HCT116 (cell line): ENCODE measurements around the gene EFNB2. TPM values are rescaled to one million over a fixed set of nuclear protein-coding genes. Genes with fewer than 3 reads are reported as not detected.
A peak's percentile ranks its signal among the peaks of the same experiment; 100 is the strongest.

ENCODE experiments used
- ATAC-seq: fragments of 200-7000 bp; cut with Tn5 transposase; 2 replicates; pipeline ENCODE4 v1.9.1; 2020; ENCODE audit warnings: mild to moderate bottlenecking, moderate library complexity
- BruUV-seq: library from RNA; stranded (reverse); fragments of 400-500 nt; replicated peaks from 2 replicates; lab custom pipeline; 2021; lab: Mats Ljungman, UMichigan
- CTCF ChIA-PET: fragments of 300-600 bp; sonication (Branson Sonifier 250); formaldehyde crosslinking; loops from one replicate; lab custom pipeline; 2021; ENCODE audit warnings: antibody characterized with exemption; lab: Charles Lee
- POLR2A ChIA-PET: fragments of 300-600, 350-600 bp; sonication (Branson Sonifier 250); formaldehyde crosslinking; loops from one replicate; lab custom pipeline; 2021; ENCODE audit warnings: antibody characterized with exemption; lab: Charles Lee
- RAD21 ChIA-PET, 2 experiments: fragments of 300-600 bp; sonication (Branson Sonifier 250); formaldehyde crosslinking; loops; one replicate each; lab custom pipeline; 2023; ENCODE audit warnings: low total read pairs in 2 of 2; ENCODE audit not compliant: uncharacterized antibody in 2 of 2, unreplicated experiment in 2 of 2, low non-redundant PET in 1 of 2; lab: Charles Lee
- DNase-seq: peaks from one replicate; pipeline ENCODE4 v3.0.0-alpha.2; 2010; ENCODE audit warnings: low read depth, low spot score
- H2AFZ ChIP-seq: fragments of 200-600 bp; shearing (Covaris generic), sonication (generic); 2 replicates; pipeline ENCODE4 v1.6.1; 2017; ENCODE audit warnings: low read depth, mixed run types, mixed read lengths, antibody characterized with exemption, low read length; ENCODE audit not compliant: poor library complexity, severe bottlenecking
- H3K27ac ChIP-seq: 2 replicates; pipeline ENCODE4 v1.5.1; 2012; ENCODE audit warnings: low read depth, low read length
- H3K27me3 ChIP-seq: fragments of 200-600 bp; sonication (generic); 2 replicates; pipeline ENCODE4 v1.6.1; 2016; ENCODE audit warnings: mixed run types, low read length, mixed read lengths; ENCODE audit not compliant: insufficient read depth
- H3K36me3 ChIP-seq, 2 experiments: fragments of 200-500 bp in 1 of 2; fragments of 200-600 bp in 1 of 2; sonication (Bioruptor generic) in 1 of 2; sonication (generic) in 1 of 2; 2 replicates each; pipeline versions ENCODE4 v1.5.1 to v1.6.1; 2014 to 2016; ENCODE audit warnings: low read length in 2 of 2, inconsistent platforms in 1 of 2, mixed read lengths in 1 of 2, mixed run types in 1 of 2; ENCODE audit not compliant: insufficient read depth in 2 of 2, control insufficient read depth in 1 of 2
- H3K4me1 ChIP-seq, 2 experiments: fragments of 200-600 bp in 1 of 2; sonication (generic) in 1 of 2; 2 replicates each; pipeline versions ENCODE4 v1.5.1 to v1.6.1; 2012 to 2017; ENCODE audit warnings: low read length in 2 of 2, inconsistent platforms in 1 of 2, mild to moderate bottlenecking in 1 of 2, mixed read lengths in 1 of 2, mixed run types in 1 of 2, moderate library complexity in 1 of 2; ENCODE audit not compliant: insufficient read depth in 2 of 2, control insufficient read depth in 1 of 2
- H3K4me2 ChIP-seq: fragments of 200-600 bp; sonication (generic); 2 replicates; pipeline ENCODE4 v1.6.1; 2017; ENCODE audit warnings: mixed run types, low read length, mixed read lengths
- H3K4me3 ChIP-seq, 2 experiments: fragments of 200-600 bp in 1 of 2; sonication (generic) in 1 of 2; replicated peaks in 1 of 2; 2 replicates each; pipeline ENCODE4 v1.5.1; 2011 to 2016; ENCODE audit warnings: low read length in 2 of 2, control low read depth in 1 of 2, low read depth in 1 of 2, mild to moderate bottlenecking in 1 of 2, mixed read lengths in 1 of 2, mixed run types in 1 of 2
- H3K79me2 ChIP-seq: fragments of 200-600 bp; sonication (generic); 2 replicates; pipeline ENCODE4 v1.6.1; 2017; ENCODE audit warnings: mild to moderate bottlenecking, mixed run types, low read length, moderate library complexity, mixed read lengths; ENCODE audit not compliant: insufficient read depth
- H3K9ac ChIP-seq: fragments of 200-600 bp; sonication (generic); 2 replicates; pipeline ENCODE4 v1.6.1; 2016; ENCODE audit warnings: low read length, mixed read lengths
- H3K9me2 ChIP-seq: fragments of 200-600 bp; sonication (generic), shearing (Covaris generic); 2 replicates; pipeline ENCODE4 v1.6.1; 2017; ENCODE audit warnings: mixed run types, mild to moderate bottlenecking, moderate library complexity; ENCODE audit not compliant: insufficient read depth
- H3K9me3 ChIP-seq, 2 experiments: fragments of 200-500 bp in 1 of 2; fragments of 200-600 bp in 1 of 2; sonication (Bioruptor generic) in 1 of 2; sonication (generic) in 1 of 2; 2 replicates each; pipeline ENCODE4 v1.6.1; 2014 to 2017; ENCODE audit warnings: low read length in 2 of 2, mixed read lengths in 2 of 2, inconsistent platforms in 1 of 2, low read depth in 1 of 2, mild to moderate bottlenecking in 1 of 2, mixed run types in 1 of 2, moderate library complexity in 1 of 2; ENCODE audit not compliant: control insufficient read depth in 1 of 2, insufficient read depth in 1 of 2
- H4K20me1 ChIP-seq: fragments of 200-600 bp; sonication (generic), shearing (Covaris generic); 2 replicates; pipeline ENCODE4 v1.6.1; 2017; ENCODE audit warnings: mixed run types, mild to moderate bottlenecking, moderate library complexity; ENCODE audit not compliant: insufficient read depth
- CBX3 ChIP-seq: IDR thresholded peaks from 2 replicates; pipeline ENCODE4 v1.6.1; 2012; ENCODE audit warnings: low read depth
- CEBPB ChIP-seq: IDR thresholded peaks from 2 replicates; pipeline ENCODE4 v1.6.1; 2012; ENCODE audit warnings: low read depth
- EGR1 ChIP-seq: IDR thresholded peaks from 2 replicates; pipeline ENCODE4 v1.6.1; 2012; ENCODE audit warnings: low read depth
- SP1 ChIP-seq: IDR thresholded peaks from 2 replicates; pipeline ENCODE4 v1.6.1; 2012; ENCODE audit warnings: low read depth
- SRF ChIP-seq: IDR thresholded peaks from 2 replicates; pipeline ENCODE4 v1.6.1; 2012; ENCODE audit warnings: low read depth
- YY1 ChIP-seq: IDR thresholded peaks from 2 replicates; pipeline ENCODE4 v1.6.1; 2011; ENCODE audit warnings: low read length, low read depth, moderate library complexity, mild to moderate bottlenecking; ENCODE audit not compliant: insufficient replicate concordance; ENCODE audit errors: extremely low read depth
- ZNF274 ChIP-seq: fragments of 200-500 bp; sonication (Bioruptor generic); IDR thresholded peaks from 2 replicates; pipeline ENCODE4 v1.6.1; 2014; ENCODE audit warnings: mild to moderate bottlenecking, low read depth, low read length, inconsistent platforms
- intact Hi-C: fragments of 100-400 bp; cut with micrococcal nuclease; formaldehyde crosslinking; loops from 2 replicates; pipeline ENCODE4 v1.10.0; 2022
- total RNA-seq: library from RNA; stranded (reverse); gene quantifications from one replicate; pipeline ENCODE4 v1.2.1, GENCODE V29; 2021; ENCODE audit not compliant: unreplicated experiment
- TF ChIP-seq, protein P1 (sequence below): IDR thresholded peaks from 2 replicates; pipeline ENCODE4 v1.6.1; 2012

Gene EFNB2
- total RNA-seq, 1 experiment from 2014 or later, result 30.9 TPM

- H3K4me2 ChIP-seq, result 0 out of 2 replicates have a peak overlapping the region, but pooled peaks have one; percentile 3
- no peak overlapping the region for H3K4me3 ChIP-seq
- ATAC-seq (no peak), DNase-seq (no peak)
- H3K4me1 ChIP-seq, result peaks cover 13 to 24% of the 10 kb centered on the region in 2 experiments
- H2AFZ ChIP-seq, result no peak overlapping the region
- H3K9me3 ChIP-seq, result no peaks in the 10 kb centered on the region
- no peak for TF ChIP-seq CEBPB
- TF ChIP-seq SRF, result no peak
- no peak for TF ChIP-seq EGR1
- no peak for TF ChIP-seq YY1
- BruUV-seq, result no TSS peak
- no peak overlapping the region for H3K9ac ChIP-seq
- H4K20me1 ChIP-seq, result peaks cover 12% of the 10 kb centered on the region; the same call in 1 of the 2 replicates
- no peak overlapping the region for H3K27ac ChIP-seq
- ChIA-PET CTCF (no interaction called here), RAD21 (no interaction called here), POLR2A (no interaction called here)
- H3K27me3 ChIP-seq, result no peaks in the 10 kb centered on the region
- no peaks in the 10 kb centered on the region; a peak in 2 of 4 replicates for H3K36me3 ChIP-seq
- H3K9me2 ChIP-seq, result no peaks in the 10 kb centered on the region
- intact Hi-C loops, result no loop called here
- H3K79me2 ChIP-seq, result peaks cover 100% of the 10 kb centered on the region
Measured at GRCh38 chr13:106523576-106523975, 11.9 kb downstream of the EFNB2 start.

- DNase-seq, result no peak
- no peaks in the 10 kb centered on the region for H3K27me3 ChIP-seq
- POLR2A ChIA-PET, result no interaction called here
- RAD21 ChIA-PET, result no interaction called here
- TF ChIP-seq, protein P1, sequence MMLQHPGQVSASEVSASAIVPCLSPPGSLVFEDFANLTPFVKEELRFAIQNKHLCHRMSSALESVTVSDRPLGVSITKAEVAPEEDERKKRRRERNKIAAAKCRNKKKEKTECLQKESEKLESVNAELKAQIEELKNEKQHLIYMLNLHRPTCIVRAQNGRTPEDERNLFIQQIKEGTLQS, result no peak
- TF ChIP-seq SP1 (no peak), CBX3 (no peak), ZNF274 (no peak), CEBPB (no peak)
- no peaks in the 10 kb centered on the region; a peak in 2 of 4 replicates for H3K36me3 ChIP-seq
- peaks cover 13 to 24% of the 10 kb centered on the region in 2 experiments for H3K4me1 ChIP-seq
- intact Hi-C loops, result no loop called here
- no peak overlapping the region for H2AFZ ChIP-seq
- no peak for ATAC-seq
- peaks cover 100% of the 10 kb centered on the region for H3K79me2 ChIP-seq
- H3K9me2 ChIP-seq, result no peaks in the 10 kb centered on the region
- no peak overlapping the region for H3K9ac ChIP-seq
- H3K9me3 ChIP-seq, result no peaks in the 10 kb centered on the region
- peaks cover 12% of the 10 kb centered on the region; the same call in 1 of the 2 replicates for H4K20me1 ChIP-seq
- no TSS peak for BruUV-seq
- H3K4me3 ChIP-seq, result no peak overlapping the region
- no peak overlapping the region for H3K27ac ChIP-seq
- CTCF ChIA-PET, result no interaction called here
- H3K4me2 ChIP-seq, result 0 out of 2 replicates have a peak overlapping the region, but pooled peaks have one; percentile 3
Measured at GRCh38 chr13:106522898-106523525, 12.4 kb downstream of the EFNB2 start.
